Astrocyte (in vitro differentiated cells and primary cell): ENCODE measurements around the gene IL17RD. TPM values are rescaled to one million over a fixed set of nuclear protein-coding genes. Genes with fewer than 3 reads are reported as not detected.

ENCODE experiments used
- DNase-seq: peaks from one replicate; pipeline ENCODE4 v3.0.0-alpha.2; 2010; ENCODE audit warnings: low read depth
- FAIRE-seq: peaks from 2 replicates; lab custom pipeline; 2011; peaks lifted over from hg19 to GRCh38; lab: Jason Lieb, UNC
- H2AFZ ChIP-seq: 2 replicates; pipeline ENCODE4 v1.6.0; 2012; ENCODE audit warnings: low read depth, low read length, inconsistent platforms
- H3K27ac ChIP-seq: 2 replicates; pipeline ENCODE4 v1.5.1; 2011; ENCODE audit warnings: low read depth, low read length, inconsistent platforms
- H3K27me3 ChIP-seq: 2 replicates; pipeline ENCODE4 v1.6.0; 2011; ENCODE audit warnings: low read length, inconsistent platforms; ENCODE audit not compliant: insufficient read depth
- H3K36me3 ChIP-seq: 2 replicates; pipeline ENCODE4 v1.5.1; 2011; ENCODE audit warnings: low read length, inconsistent platforms; ENCODE audit not compliant: insufficient read depth
- H3K4me1 ChIP-seq: 2 replicates; pipeline ENCODE4 v1.5.1; 2011; ENCODE audit warnings: low read length, inconsistent platforms; ENCODE audit not compliant: insufficient read depth
- H3K4me2 ChIP-seq: 2 replicates; pipeline ENCODE4 v1.6.0; 2012; ENCODE audit warnings: low read length, inconsistent platforms
- H3K4me3 ChIP-seq: 2 replicates; pipeline ENCODE4 v1.5.1; 2011; ENCODE audit warnings: low read depth, mild to moderate bottlenecking, low read length, inconsistent platforms; ENCODE audit not compliant: insufficient read depth
- H3K79me2 ChIP-seq: 2 replicates; pipeline ENCODE4 v1.6.0; 2012; ENCODE audit warnings: mild to moderate bottlenecking, low read length, inconsistent platforms; ENCODE audit not compliant: insufficient read depth
- H3K9ac ChIP-seq: 2 replicates; pipeline ENCODE4 v1.6.0; 2012; ENCODE audit warnings: mild to moderate bottlenecking, low read length, inconsistent platforms
- H3K9me3 ChIP-seq: 2 replicates; pipeline ENCODE4 v1.5.1; 2012; ENCODE audit warnings: low read depth, mild to moderate bottlenecking, low read length, inconsistent platforms; ENCODE audit not compliant: insufficient read depth
- H4K20me1 ChIP-seq: 2 replicates; pipeline ENCODE4 v1.6.0; 2012; ENCODE audit warnings: low read length, inconsistent platforms; ENCODE audit not compliant: insufficient read depth
- H3K27ac Mint-ChIP-seq: one replicate; pipeline ENCODE4 v1.8.0; 2021; ENCODE audit warnings: mild to moderate bottlenecking, mixed read lengths; ENCODE audit not compliant: unreplicated experiment
- H3K27me3 Mint-ChIP-seq: one replicate; pipeline ENCODE4 v1.8.0; 2021; ENCODE audit warnings: low read depth, mixed read lengths; ENCODE audit not compliant: unreplicated experiment
- H3K36me3 Mint-ChIP-seq: one replicate; pipeline ENCODE4 v1.8.0; 2021; ENCODE audit warnings: low read depth, mixed read lengths; ENCODE audit not compliant: unreplicated experiment
- H3K4me1 Mint-ChIP-seq: one replicate; pipeline ENCODE4 v1.8.0; 2021; ENCODE audit warnings: low read depth, mixed read lengths; ENCODE audit not compliant: unreplicated experiment
- H3K4me3 Mint-ChIP-seq: one replicate; pipeline ENCODE4 v1.8.0; 2021; ENCODE audit warnings: mild to moderate bottlenecking, moderate library complexity, mixed read lengths; ENCODE audit not compliant: unreplicated experiment
- H3K9me3 Mint-ChIP-seq: one replicate; pipeline ENCODE4 v1.8.0; 2021; ENCODE audit warnings: mild to moderate bottlenecking, mixed read lengths; ENCODE audit not compliant: unreplicated experiment
- EZH2 ChIP-seq: IDR thresholded peaks from 2 replicates; pipeline ENCODE4 v1.6.1; 2012; ENCODE audit warnings: mild to moderate bottlenecking, low read length, inconsistent platforms; ENCODE audit not compliant: insufficient read depth
- total RNA-seq: library from RNA; stranded (reverse); gene quantifications from 2 replicates; pipeline ENCODE4 v1.2.1, GENCODE V29; 2021
- TF ChIP-seq, protein P1 (sequence below): IDR thresholded peaks from 2 replicates; pipeline ENCODE4 v1.5.1; 2011; ENCODE audit warnings: low read depth, mild to moderate bottlenecking, inconsistent platforms, low read length, moderate library complexity; ENCODE audit not compliant: insufficient read depth

IL17RD gene
- total RNA-seq, 1 donor from 2014 or later = 13.0 TPM

GRCh38 chr3:57057351-57057750 lies 107.8 kb downstream of the IL17RD start:
- DNase-seq = no peak
- no peaks in the 10 kb centered on the region for H3K27me3 Mint-ChIP-seq
- Histone ChIP-seq H3K4me3 (no peak overlapping the region), H3K4me2 (no peak overlapping the region), H3K79me2 (no peaks in the 10 kb centered on the region), H3K27me3 (no peaks in the 10 kb centered on the region), H3K4me1 (peaks cover 18% of the 10 kb centered on the region), H4K20me1 (no peaks in the 10 kb centered on the region), H3K27ac (no peak overlapping the region), H2AFZ (no peak overlapping the region), H3K9me3 (no peaks in the 10 kb centered on the region), H3K36me3 (no peaks in the 10 kb centered on the region), H3K9ac (no peak overlapping the region)
- H3K4me3 Mint-ChIP-seq = no peak overlapping the region
- H3K27ac Mint-ChIP-seq = no peak overlapping the region
- TF ChIP-seq, protein P1, sequence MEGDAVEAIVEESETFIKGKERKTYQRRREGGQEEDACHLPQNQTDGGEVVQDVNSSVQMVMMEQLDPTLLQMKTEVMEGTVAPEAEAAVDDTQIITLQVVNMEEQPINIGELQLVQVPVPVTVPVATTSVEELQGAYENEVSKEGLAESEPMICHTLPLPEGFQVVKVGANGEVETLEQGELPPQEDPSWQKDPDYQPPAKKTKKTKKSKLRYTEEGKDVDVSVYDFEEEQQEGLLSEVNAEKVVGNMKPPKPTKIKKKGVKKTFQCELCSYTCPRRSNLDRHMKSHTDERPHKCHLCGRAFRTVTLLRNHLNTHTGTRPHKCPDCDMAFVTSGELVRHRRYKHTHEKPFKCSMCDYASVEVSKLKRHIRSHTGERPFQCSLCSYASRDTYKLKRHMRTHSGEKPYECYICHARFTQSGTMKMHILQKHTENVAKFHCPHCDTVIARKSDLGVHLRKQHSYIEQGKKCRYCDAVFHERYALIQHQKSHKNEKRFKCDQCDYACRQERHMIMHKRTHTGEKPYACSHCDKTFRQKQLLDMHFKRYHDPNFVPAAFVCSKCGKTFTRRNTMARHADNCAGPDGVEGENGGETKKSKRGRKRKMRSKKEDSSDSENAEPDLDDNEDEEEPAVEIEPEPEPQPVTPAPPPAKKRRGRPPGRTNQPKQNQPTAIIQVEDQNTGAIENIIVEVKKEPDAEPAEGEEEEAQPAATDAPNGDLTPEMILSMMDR = no peak
- no peak for TF ChIP-seq EZH2
- peaks cover 2% of the 10 kb centered on the region for H3K36me3 Mint-ChIP-seq
- H3K9me3 Mint-ChIP-seq = no peaks in the 10 kb centered on the region
- FAIRE-seq = no peak
- peaks cover 13% of the 10 kb centered on the region for H3K4me1 Mint-ChIP-seq

- Histone ChIP-seq H3K9me3 (no peaks in the 10 kb centered on the region), H3K79me2 (no peaks in the 10 kb centered on the region), H3K9ac (no peak overlapping the region), H3K4me3 (no peak overlapping the region), H3K36me3 (no peaks in the 10 kb centered on the region), H4K20me1 (peaks cover 4% of the 10 kb centered on the region), H3K27me3 (no peaks in the 10 kb centered on the region), H2AFZ (no peak overlapping the region), H3K27ac (no peak overlapping the region), H3K4me1 (no peaks in the 10 kb centered on the region), H3K4me2 (no peak overlapping the region)
- Mint-ChIP-seq H3K4me1 (no peaks in the 10 kb centered on the region), H3K4me3 (no peak overlapping the region), H3K27me3 (peaks cover 6% of the 10 kb centered on the region), H3K36me3 (peaks cover 7% of the 10 kb centered on the region), H3K9me3 (no peaks in the 10 kb centered on the region), H3K27ac (no peak overlapping the region)
- TF ChIP-seq, protein P1 = no peak
- no peak for TF ChIP-seq EZH2
- DNase-seq (no peak), FAIRE-seq (no peak)
Observed at GRCh38 chr3:57053122-57053521, 112.0 kb downstream of the IL17RD start.

DNA sequence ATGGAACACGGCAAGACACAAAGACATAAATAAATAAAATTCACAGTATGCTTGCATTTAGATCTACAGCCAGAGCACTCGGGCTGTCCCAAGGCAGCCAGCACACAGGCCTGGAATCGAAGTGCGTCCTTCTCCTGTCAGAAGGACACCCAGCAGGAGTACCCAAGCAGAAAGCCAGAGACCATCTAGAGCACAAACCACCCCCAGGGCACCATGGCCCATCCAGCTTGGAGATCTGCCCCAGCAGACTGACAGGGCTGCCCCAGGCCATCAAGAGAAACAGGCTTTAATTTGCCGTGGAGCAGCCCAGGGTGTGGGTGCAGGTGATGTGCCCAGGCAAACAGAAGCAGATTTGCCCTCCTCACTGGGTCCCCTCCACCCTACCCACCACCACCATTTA lies 112.5 kb downstream of the IL17RD start:
- DNase-seq = no peak
- Mint-ChIP-seq H3K4me3 (no peak overlapping the region), H3K36me3 (peaks cover 10% of the 10 kb centered on the region), H3K27me3 (peaks cover 8% of the 10 kb centered on the region), H3K9me3 (no peaks in the 10 kb centered on the region), H3K27ac (no peak overlapping the region), H3K4me1 (no peaks in the 10 kb centered on the region)
- Histone ChIP-seq H3K9me3 (no peaks in the 10 kb centered on the region), H3K4me1 (no peaks in the 10 kb centered on the region), H3K79me2 (no peaks in the 10 kb centered on the region), H3K27me3 (no peaks in the 10 kb centered on the region), H4K20me1 (peaks cover 8% of the 10 kb centered on the region), H3K27ac (no peak overlapping the region), H3K36me3 (no peaks in the 10 kb centered on the region), H3K4me2 (no peak overlapping the region), H2AFZ (no peak overlapping the region), H3K9ac (no peak overlapping the region), H3K4me3 (no peak overlapping the region)
- no peak for FAIRE-seq
- TF ChIP-seq, protein P1 = no peak
- TF ChIP-seq EZH2 = no peak
